DMS79 treated with DMSO at 0.1 percent for 48 hours (cell line): Measurements from ENCODE around the gene PHETA1.
A peak's percentile ranks its signal among the peaks of the same experiment; 100 is the strongest.
"Not testable (repeated sequence)": the region's sequence is repeated elsewhere in the genome, so short reads cannot be mapped to it uniquely, and the experiment has no call there.

Source experiments
- DNase-seq: peaks from one replicate; lab custom pipeline; 2025; lab: John Stamatoyannopoulos, UW

The PHETA1 gene

DNA sequence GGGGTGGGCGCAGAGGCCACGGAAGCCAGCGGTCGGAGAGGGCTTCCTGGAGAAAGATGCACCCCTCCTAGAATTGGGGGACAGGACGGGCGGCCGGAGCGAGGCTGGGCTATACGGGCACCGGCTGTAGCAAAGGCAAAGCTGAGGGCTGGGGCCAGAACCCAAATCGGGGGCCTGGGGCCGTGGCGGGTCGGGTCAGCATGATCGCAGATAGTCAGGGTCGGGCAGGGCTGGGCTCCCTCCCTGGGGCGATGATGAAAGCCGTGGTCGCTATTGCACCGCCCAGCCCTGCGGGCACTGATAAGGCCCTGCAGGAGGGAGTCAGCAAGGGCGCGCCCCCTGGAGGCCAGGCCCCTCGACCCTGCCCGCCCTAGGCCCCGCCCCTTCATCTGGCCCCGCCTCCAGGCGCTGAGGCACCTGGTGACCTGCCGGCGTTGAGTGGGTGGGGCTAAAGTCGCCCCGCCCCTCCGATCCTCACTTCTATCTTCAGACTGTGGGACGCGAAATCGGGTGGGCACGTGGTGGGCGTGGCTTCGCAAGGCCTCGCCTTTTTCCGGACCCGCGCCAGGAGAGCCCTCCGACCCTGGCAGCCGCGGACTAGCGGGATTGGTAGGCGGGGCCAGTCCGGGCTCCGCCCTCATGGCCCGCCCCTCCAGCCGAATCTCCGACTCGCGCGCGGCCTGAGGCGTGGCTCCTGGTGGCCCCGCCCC lies 36.4 kb upstream of the PHETA1 start:
- DNase-seq: peak; percentile 46

DNA sequence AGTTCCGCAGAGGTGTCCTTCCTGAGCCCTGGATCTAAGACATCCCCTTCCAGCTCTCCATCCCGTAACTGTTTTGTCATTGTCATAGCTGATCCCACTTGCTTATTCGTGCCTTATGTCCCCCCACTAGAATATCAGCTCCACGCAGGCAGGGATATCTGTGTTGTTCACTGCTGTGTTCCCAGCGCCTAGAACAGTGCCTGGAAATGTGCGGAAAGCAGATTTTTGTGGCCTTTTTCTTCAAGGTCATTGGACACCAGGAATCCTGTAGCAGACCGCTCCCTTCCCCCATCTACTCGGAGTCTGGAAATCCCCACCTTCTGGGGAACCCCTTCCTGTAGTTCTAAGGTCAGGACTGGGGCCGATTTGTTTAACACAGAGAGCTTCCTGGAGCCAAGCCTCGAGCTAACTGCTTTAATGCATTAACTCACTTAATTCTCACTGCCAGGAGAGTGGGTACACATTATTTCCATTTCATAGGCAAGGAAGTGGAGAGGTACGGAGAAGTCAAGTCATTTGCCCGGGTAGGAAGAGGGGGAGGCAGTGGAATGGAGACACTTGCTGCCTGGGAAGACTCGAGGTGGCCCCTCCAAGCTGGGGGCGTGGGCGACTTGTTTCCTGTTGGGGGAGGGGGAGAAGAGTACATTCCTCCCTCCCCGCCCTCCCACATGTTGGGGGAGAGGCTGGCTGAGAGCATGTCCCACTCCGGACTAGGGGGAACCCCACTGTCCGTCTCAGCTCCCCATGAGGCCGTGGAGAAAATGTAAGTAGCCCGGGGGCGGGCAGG lies 35.7 kb upstream of the PHETA1 start:
- DNase-seq: no peak

DNA sequence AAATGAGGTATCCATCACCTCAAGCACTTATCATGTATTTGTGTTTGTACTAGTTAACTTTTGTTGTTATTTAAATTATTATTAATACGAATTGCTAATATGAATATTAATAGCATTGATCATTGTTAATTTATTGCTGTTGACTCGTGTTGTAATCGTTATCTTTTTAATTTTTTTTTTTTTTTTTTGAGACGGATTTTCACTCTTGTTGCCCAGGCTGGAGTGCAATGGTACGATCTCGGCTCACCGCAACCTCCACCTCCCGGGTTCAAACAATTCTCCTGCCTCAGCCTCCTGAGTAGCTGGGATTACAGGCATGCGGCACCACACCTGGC lies 33.6 kb upstream of the PHETA1 start:
- DNase-seq: not testable (repeated sequence)

DNA sequence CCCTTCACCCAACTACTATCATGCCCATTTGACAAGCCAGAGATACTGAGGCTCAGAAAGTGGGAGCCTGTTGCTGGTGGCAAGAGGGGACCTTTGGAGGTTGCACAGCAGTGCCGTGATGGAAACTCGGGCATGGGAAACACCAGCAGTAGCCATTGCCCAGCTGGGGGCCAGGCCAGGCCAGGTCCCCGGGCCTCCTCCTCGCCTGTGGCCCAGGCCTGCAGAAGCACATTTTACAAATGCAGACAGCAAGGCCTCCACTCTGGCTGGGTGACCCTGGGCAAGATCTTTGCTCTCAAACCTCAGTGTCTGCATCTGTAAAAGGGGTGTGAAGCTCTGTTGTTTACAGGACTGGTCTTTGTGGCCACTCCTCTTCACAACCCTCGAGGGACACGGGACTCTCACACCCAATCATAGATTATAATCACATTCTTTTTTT lies 32.3 kb upstream of the PHETA1 start:
- no peak for DNase-seq

DNA sequence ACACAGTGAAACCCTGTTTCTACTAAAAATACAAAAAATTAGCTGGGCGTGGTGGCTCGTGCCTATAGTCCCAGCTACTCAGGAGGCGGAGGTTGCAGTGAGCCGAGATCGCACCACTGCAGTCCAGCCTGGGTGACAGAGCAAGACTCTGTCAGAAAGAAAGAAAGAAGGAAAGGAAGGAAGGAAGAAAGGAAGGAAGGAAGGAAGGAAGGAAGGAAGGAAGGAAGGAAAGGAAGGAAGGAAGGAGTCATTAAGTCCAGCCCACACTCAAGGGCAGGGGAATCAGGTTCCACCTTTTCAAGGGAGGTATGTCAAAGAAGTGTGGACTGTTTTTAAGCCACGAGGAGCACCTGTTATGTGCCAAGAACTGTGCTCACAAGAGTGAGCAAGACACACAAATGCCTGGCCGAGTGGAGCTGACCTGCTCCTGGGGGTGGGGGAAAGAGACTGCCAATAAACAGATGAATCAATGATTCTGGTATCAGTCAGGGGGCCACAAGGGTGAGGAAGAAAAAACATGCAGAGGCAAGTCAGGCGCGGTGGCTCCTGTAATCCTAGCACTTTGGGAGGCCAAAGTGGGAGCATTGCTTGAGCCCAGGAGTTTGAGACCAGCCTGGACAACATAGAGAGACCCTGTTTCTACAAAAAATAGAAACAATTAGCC lies 31.0 kb upstream of the PHETA1 start:
- DNase-seq: not testable (repeated sequence)

DNA sequence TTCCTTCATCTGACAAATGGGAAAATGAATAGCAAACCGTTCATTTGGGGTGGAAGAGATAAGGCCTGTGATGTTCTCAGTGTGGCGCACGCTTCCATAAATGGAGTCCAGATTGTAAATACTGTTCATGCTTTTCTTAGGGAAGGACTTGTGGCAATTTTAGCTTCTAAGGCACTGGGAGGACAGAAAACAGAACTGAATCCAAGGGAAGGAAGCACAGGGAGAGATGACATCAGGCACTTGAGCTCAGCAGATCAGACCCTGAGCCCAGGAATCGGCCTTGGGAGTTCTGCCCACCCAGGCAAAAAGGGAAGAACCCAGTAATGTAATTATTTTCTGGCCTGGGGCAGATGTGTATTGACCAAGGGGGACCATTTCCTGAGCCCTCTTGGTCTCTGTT lies 29.6 kb upstream of the PHETA1 start:
- DNase-seq: no peak

DNA sequence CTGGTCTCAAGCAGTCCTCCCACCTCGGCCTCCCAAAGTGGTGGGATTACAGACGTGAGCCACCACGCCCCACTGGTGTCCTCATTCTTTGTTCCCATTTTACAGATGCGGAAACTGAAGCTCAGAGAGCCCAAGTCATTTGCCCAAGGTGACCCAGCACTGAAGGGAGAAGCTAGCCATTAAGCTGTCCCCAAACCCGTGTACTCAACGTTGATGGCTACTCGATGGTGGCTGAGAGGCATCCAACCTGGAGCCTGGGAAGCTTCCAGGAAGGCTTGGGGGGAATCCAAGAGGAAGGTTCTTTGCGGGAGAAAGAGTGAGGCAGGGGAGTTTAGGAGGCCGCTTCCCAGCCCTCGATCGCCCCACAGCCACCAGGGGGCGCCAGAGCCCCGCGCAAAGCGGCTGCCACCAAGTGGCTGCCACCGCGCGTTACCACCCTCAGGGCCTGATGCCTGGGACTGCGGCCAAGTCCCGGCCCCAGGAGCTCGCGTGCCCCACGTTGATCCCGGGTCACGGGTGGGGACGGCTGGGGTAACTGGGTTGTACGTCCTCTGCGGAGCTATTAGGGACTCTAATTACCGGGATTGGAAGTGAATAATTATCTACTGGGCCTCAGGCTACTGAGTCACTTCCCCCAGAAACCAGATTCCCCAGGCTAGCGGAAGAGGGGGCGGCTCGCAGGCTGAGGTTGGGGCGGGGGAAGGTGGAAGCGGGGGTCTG lies 28.0 kb upstream of the PHETA1 start:
- DNase-seq: peak; percentile 47

DNA sequence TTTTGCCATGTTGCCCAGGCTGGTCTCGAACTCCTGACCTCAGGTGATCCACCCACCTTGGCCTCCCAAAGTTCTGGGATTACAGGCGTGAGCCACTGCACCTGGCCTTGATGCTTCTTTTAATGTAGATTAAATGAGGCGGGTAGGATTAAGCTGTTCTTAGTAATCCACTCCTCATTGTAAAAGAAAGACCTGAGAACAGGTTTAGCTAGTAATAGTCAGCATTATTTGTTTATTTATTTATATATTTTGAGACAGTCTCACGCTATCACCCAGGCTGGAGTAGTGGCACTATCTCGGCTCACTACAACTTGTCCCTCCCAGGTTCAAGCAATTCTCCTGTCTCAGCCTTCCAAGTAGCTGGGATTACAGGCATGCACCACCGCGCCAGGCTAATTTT lies 27.4 kb upstream of the PHETA1 start:
- not testable (repeated sequence) for DNase-seq

DNA sequence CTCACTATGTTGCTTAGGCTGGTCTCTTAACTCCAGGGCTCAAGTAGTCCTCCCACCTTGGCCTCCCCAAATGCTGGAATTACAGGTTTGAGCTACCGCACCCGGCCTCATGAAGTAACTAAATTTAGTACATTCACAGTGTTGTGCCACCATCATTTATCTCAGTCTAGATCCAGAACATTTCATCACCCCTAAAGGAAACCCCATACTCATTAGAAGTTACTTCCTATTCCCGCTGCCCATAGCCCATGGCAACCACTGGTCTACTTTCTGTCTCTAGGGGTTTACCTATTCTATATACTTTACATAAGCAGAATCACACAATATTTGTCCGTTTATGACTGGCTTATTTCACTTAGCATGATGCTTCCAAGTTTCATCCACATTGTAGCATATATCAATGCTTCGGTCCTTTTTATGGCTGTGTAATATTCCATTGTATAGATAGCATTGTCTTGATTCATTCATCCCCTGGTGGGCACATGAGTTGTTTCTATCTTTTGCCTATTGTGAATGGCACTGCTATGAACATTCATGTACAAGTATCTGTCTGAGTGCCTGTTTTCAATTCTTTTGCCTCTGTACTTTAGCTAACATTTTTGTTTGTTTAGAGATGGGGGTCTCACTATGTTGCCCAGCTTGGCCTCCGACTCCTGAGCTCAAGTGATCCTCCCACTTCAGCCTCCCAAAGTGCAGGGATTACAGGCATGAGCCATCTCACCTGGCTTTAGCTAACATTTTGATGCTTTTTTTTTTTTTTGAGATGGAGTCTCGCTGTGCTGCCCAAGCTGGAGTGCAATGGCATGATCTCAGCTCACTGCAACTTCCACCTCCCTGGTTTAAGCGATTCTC lies 26.7 kb upstream of the PHETA1 start:
- no peak for DNase-seq

DNA sequence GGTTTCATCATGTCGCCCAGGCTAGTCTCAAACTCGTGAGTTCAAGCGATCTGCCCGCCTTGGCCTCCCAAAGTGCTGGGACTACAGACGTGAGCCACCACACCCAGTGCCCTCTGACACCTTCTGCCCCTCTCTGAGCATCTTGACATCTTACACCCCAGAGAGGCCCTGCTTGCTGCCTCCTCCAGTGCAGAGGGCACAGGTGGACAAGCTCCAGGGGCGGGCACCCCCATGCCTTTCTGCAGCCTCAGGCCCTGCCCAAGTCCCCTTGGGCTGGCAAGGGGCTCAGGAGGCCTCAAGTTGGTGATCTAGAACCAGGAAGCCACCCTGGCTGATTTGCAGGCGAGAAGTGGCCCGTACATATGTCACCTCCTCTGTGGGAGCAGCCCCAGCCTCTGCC lies 25.6 kb upstream of the PHETA1 start:
- DNase-seq: no peak

DNA sequence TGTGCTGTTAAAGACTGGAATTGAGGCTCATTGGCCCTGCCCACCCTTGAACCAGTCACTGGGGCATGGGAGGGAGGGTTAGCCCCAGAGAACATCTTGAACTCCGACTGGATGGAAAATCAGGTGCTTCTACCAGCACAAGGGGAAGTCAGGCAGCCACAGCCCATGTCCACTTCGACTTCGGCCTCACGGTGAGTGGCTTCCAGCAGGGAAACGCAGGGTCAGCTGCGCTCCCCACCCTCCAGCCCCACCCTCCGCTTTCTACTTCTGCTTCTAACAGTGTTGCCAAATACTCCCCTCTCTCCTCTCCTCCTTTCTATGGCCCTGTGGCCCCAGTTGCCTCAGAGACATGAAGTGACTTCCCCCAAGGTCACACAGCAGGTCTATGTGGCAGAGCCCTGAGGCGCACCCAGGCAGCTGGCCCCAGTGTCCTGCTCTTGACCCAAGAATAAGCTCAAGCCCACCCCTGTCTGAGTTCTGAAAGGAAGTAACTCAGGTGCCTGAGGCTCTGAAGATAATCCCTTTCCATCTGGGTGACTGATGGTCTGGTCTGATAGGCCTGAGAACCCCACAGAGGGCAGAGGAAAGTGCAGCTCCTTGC lies 24.9 kb upstream of the PHETA1 start:
- no peak for DNase-seq

DNA sequence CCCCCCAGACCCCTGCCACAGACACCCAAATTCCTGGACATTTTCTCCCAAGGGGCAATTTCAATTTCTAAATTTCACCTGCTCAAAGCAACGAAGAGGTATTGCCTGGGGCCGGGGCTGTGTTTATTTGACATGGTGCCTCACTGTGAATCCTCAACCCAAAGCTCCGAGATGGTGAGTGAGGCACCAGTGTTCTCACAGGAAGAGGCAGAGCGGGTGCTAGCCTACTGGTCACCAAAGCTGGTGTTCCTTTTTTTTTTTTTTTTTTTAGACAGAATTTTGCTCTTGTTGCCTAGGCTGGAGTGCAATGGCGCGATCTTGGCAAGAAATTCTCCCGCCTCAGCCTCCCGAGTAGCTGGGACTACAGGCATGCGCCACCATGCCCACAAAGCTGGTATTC lies 22.0 kb upstream of the PHETA1 start:
- DNase-seq: no peak

DNA sequence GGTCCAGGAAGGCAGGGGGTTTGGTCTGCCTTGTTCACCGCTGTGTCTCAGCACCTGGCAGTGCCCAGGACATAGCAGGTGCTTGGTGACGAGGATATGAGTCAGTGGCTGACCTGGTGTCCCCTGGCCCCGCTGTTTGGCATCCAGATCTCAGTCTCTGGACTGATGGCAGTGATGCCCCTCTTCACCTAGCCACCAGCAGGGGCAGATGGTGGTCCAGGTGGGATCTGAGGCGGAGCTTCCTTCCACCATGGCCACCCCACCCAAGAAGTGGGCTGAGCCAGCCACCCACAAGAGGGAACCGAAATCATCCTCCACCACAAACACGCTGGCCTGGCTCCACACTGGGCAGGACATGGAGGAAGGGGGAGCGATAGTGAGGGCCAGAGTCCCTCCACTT lies 20.7 kb upstream of the PHETA1 start:
- no peak for DNase-seq

DNA sequence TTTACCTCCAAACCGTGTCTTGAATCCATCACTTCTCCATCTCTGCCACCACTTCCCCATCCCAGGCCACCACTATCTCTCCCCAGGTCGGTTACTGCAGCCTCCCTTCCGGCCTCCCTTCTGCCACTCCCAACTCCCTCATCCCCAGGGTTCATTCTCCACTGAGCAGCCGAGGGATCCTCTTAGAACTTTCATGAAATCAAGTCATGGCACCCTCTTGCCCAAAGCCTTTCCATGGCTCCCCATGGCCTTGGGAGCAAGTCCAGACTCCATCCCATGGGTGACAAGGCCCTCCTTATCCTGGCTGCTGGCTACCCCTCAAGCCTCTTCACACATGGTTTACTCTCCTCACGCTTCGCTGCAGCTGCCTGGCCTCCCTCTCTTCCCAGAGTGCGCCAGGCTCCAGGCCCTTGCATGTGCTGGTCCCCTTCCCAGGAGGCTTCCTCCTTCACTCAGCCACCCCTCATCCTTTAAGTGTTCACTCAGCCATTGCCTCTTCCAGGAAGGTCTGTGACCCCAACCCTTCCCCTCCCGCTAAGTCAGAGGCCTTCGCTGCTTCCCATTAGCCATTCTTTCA lies 18.9 kb upstream of the PHETA1 start:
- DNase-seq: peak; percentile 53

DNA sequence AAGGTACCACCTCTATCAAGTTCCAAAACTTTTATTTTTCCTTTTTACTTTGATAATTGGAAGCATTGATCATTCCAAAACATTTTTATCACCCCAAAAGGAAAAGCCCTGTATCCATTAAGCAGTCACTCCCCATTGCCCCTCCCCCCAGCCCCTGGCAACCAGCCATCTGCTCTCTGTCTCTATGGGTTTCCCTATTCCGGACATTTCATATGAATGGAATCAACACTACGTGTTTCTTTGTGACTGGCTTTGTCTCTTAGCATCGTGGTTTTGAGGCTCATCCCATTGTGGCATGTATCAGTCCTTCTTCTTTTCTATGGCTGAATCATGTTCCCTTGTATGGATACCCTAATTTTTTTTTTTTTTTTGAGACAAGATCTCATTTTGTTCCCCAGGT lies 18.0 kb upstream of the PHETA1 start:
- DNase-seq: no peak

DNA sequence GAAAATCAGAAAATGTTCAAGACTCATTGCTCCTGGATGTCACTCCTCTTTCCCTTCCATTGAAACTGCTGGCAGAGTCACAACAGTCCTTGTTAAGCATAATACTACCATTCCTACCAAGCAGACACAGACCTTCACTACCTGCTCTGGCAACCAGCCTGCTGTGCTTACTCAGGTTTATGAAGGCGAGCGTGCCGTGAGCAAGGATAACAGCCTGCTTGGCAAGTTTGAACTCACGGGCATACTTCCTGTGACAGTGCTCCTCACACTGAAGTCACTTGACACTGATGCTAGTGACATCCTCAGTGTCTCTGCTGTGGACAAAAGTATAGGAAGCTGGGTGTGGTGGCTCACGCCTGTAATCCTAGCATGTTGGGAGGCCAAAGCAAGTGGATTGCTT lies 15.7 kb upstream of the PHETA1 start:
- no peak for DNase-seq

DNA sequence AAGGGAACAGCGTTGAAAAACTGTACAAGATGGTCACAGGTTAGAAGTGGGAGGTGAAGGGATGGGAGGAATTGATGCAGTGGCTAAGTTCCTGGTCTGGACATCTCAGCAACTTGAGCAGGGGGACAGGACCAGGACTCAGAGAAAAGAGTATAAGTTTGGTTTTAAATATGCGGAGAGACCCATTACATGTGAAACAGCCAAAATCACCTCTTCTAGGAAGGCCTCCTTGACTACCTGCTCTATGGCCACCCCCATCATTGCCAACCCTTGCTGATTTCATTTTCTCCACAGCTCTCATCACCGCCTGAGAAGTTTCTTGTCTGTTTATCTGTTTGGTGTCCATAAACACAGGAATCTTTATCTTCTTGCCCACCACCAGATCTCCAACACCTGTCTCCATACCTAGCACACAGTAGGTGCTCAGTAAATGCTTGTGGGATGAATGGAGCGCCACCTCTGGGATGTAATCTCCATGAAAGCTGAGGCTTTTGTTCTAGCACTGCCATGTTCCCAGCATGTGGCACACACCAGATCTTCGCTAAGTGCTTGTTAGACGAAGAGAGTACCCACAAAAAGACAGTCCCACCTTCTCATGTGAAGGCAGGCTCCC lies 11.2 kb upstream of the PHETA1 start:
- DNase-seq: no peak

DNA sequence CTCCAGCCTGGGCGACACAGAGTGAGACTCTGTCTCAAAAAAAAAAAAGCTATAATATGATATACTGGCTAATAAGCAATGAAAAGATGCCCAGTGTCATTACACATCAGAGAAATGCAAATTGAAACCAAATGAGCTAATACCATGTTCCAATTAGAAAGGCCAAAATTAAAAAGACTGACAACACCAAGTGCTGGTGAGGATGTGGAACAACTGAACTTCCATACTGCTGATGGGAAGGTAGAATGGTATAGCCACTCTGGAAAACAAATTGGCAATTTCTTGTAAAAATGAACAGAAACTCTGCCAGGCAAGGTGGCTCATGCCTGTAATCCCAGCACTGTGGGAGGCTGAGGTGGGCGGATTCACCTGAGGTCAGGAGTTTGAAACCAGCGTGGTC lies 8.5 kb upstream of the PHETA1 start:
- no peak for DNase-seq

DNA sequence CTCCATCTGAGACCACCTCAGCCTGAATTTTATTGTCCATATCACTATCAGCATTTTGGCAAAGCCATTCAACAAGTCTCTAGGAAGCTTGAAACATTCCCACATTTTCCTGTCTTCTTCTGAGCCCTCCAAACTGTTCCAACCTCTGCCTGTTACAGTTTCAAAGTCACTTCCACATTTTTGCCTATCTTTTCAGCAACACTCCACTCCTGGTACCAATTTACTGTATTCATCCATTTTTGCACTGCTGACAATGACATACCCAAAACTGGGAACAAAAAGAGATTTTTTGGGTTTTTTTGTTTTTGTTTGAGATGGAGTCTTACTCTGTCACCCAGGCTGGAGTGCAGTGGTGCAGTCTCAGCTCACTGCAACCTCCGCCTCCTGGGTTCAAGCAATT lies 4.3 kb upstream of the PHETA1 start:
- not testable (repeated sequence) for DNase-seq

DNA sequence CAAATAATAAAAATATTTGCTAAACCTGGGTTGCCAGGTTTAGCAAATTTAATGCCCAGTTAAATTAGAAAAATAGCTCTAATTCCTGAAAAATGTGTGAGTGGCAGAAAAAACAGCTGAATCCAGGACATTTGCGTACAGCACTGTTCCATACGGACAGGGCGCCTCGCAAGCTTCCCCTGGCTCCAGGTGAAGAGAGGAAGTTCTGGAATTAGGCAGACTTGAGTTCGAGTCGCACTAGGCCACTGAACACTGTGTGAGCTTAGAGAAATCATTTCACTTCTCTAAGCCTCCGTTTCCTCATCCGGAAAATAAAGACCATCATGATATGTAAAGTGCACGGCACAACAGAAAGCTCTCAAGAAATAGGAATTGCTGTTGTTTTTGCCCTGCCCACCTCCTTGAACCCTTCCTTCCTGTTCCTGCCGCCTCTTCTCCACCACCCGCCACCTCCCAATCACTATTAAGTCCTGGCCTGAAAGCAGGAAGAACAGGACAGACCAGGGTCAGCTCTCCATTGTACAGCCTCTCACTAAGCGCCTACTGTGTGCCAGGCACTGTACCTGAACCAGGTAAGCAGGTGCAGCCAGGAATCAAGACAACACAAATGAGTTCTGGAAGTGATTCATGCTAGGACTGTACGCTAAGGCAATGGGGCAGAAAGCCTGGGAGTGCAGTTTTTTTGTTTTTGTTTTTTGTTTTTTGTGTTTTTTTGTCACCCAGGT lies 763 bp upstream of the PHETA1 start:
- no peak for DNase-seq
